Measurements from ENCODE around the gene PFDN4.

DNA sequence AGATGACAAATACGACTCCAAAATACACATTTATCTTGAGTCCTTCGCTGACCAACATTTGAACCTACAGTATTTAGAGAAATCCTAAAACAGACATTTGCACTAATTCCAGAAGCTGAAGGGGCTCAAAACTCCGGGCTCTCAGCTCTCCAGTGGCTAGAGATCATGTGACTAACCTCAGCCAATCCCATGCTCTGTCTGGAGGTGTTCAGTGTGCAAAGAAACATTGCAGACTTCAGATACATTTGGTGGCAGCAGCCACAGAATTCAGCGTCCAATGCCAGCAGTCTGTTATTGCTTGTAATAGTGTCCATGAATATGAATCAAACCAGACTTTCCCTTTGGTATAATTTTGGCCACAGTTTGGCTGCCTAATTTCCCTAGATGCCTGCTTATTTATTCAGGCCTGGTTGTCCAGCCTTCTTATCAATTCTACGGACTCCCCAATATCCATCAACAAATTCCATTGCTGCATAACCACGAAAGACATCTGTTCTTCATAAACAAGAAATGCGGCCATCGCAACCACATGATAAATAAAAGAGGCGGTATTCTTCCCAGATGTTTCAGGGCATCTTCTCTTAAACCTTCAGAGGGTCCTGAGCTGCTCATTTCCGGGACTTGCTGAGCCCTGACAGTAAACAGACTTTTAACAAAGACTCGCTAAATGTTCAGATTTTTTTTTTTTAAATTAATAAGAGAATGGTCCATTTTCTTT lies 19.6 kb upstream of the PFDN4 start:
- TF ChIP-seq POLR2A (IDR thresholded peaks at IDR 0.05): no peak
- no peak for TF ChIP-seq CTCF (IDR thresholded peaks at IDR 0.05)

Data from lower leg skin (tissue), 3 donors.